IMR-90 (cell line): ENCODE results near the gene XAGE3. TPM values are rescaled to one million over a fixed set of nuclear protein-coding genes. Genes with fewer than 3 reads are reported as not detected.

ENCODE experiments used
- ATAC-seq: fragments of 200-7000 bp; cut with Tn5 transposase; 2 replicates; pipeline ENCODE4 v1.9.1; 2020; ENCODE audit warnings: low read depth, mild to moderate bottlenecking, moderate library complexity
- BruUV-seq: library from RNA; stranded (reverse); fragments of 400-500 nt; replicated peaks from 2 replicates; lab custom pipeline; 2021; lab: Mats Ljungman, UMichigan
- CTCF ChIA-PET: fragments of 300-600 bp; formaldehyde crosslinking; extraction: SDS; loops from one replicate; lab custom pipeline; 2021; ENCODE audit warnings: antibody characterized with exemption; lab: Yijun Ruan, JAX
- POLR2A ChIA-PET: fragments of 300-600 bp; sonication (Branson Sonifier 250); formaldehyde crosslinking; loops from one replicate; lab custom pipeline; 2022; ENCODE audit warnings: antibody characterized with exemption; ENCODE audit not compliant: unreplicated experiment; lab: Charles Lee
- DNase-seq: peaks from one replicate; pipeline ENCODE4 v3.0.0; 2013
- H2AFZ ChIP-seq: replicated peaks from 2 replicates; pipeline ENCODE3; 2013; ENCODE audit warnings: low read length, mild to moderate bottlenecking; ENCODE audit not compliant: poor library complexity
- H2AK5ac ChIP-seq: 2 replicates; pipeline ENCODE4 v1.6.1; 2013; ENCODE audit warnings: low read depth, low read length, inconsistent platforms
- H2AK9ac ChIP-seq: replicated peaks from 2 replicates; pipeline ENCODE3; 2013; ENCODE audit warnings: mild to moderate bottlenecking, low read depth, low read length, moderate library complexity; ENCODE audit not compliant: poor library complexity
- H2BK120ac ChIP-seq: 2 replicates; pipeline ENCODE4 v1.6.1; 2013; ENCODE audit warnings: low read depth, low read length, inconsistent platforms
- H2BK15ac ChIP-seq: 3 replicates; pipeline ENCODE4 v1.6.1; 2013; ENCODE audit warnings: low read depth, low read length, inconsistent platforms
- H2BK20ac ChIP-seq: 2 replicates; pipeline ENCODE4 v1.6.1; 2013; ENCODE audit warnings: low read depth, mild to moderate bottlenecking, inconsistent platforms, low read length, moderate library complexity
- H2BK5ac ChIP-seq: 2 replicates; pipeline ENCODE4 v1.6.1; 2013; ENCODE audit warnings: mild to moderate bottlenecking, low read depth, low read length, inconsistent platforms; ENCODE audit not compliant: poor library complexity, severe bottlenecking
- H3K14ac ChIP-seq: replicated peaks from 2 replicates; pipeline ENCODE4 v1.6.1; 2013; ENCODE audit warnings: low read depth, low read length, inconsistent platforms
- H3K18ac ChIP-seq: 2 replicates; pipeline ENCODE4 v1.6.1; 2013; ENCODE audit warnings: low read depth, low read length, control low read depth
- H3K23ac ChIP-seq: 2 replicates; pipeline ENCODE4 v1.6.1; 2013; ENCODE audit warnings: low read depth, low read length, inconsistent platforms
- H3K27ac ChIP-seq: 2 replicates; pipeline ENCODE4 v1.5.1; 2013; ENCODE audit warnings: mild to moderate bottlenecking, control low read depth, low read length; ENCODE audit not compliant: insufficient read depth
- H3K27me3 ChIP-seq: 2 replicates; pipeline ENCODE4 v1.6.1; 2013; ENCODE audit warnings: low read length; ENCODE audit not compliant: control insufficient read depth, insufficient read depth
- H3K36me3 ChIP-seq: 2 replicates; pipeline ENCODE4 v1.6.1; 2013; ENCODE audit warnings: low read length, mixed read lengths; ENCODE audit not compliant: control insufficient read depth, insufficient read depth
- H3K4ac ChIP-seq: 2 replicates; pipeline ENCODE4 v1.6.1; 2013; ENCODE audit warnings: low read depth, low read length, inconsistent platforms
- H3K4me1 ChIP-seq: 2 replicates; pipeline ENCODE4 v1.6.1; 2013; ENCODE audit warnings: low read length, mixed read lengths; ENCODE audit not compliant: control insufficient read depth, insufficient read depth
- H3K4me2 ChIP-seq: 2 replicates; pipeline ENCODE4 v1.6.1; 2013; ENCODE audit warnings: low read depth, mild to moderate bottlenecking, control low read depth, low read length, moderate library complexity
- H3K4me3 ChIP-seq: 2 replicates; pipeline ENCODE4 v1.5.1; 2013; ENCODE audit warnings: low read depth, mild to moderate bottlenecking, control low read depth, low read length, moderate library complexity; ENCODE audit not compliant: insufficient read depth
- H3K56ac ChIP-seq: 2 replicates; pipeline ENCODE4 v1.6.1; 2013; ENCODE audit warnings: low read length, inconsistent platforms; ENCODE audit not compliant: insufficient read depth; ENCODE audit errors: extremely low read depth
- H3K79me1 ChIP-seq, 2 experiments: 2 replicates each; pipeline ENCODE4 v1.6.1; 2013; ENCODE audit warnings: low read length in 2 of 2, inconsistent platforms in 1 of 2, low read depth in 1 of 2
- H3K9ac ChIP-seq: 2 replicates; pipeline ENCODE4 v1.6.1; 2013; ENCODE audit warnings: low read depth, low read length, control low read depth
- H3K9me1 ChIP-seq: 2 replicates; pipeline ENCODE4 v1.6.1; 2013; ENCODE audit warnings: low read length, inconsistent platforms; ENCODE audit not compliant: insufficient read depth
- H3K9me3 ChIP-seq: 2 replicates; pipeline ENCODE4 v1.6.1; 2013; ENCODE audit warnings: low read length; ENCODE audit not compliant: control insufficient read depth, insufficient read depth
- H4K20me1 ChIP-seq: 2 replicates; pipeline ENCODE4 v1.6.1; 2013; ENCODE audit warnings: low read length, inconsistent platforms; ENCODE audit not compliant: insufficient read depth
- H4K5ac ChIP-seq: 2 replicates; pipeline ENCODE4 v1.6.1; 2013; ENCODE audit warnings: mild to moderate bottlenecking, low read depth, low read length, control low read depth
- H4K8ac ChIP-seq, 2 experiments: 2 replicates each; pipeline ENCODE4 v1.6.1; 2013; ENCODE audit warnings: low read depth in 2 of 2, low read length in 2 of 2, control low read depth in 1 of 2, inconsistent platforms in 1 of 2
- H4K91ac ChIP-seq: 2 replicates; pipeline ENCODE4 v1.6.1; 2013; ENCODE audit warnings: low read depth, low read length, inconsistent platforms; ENCODE audit not compliant: insufficient read depth
- CTCF ChIP-seq: conservative IDR thresholded peaks from 2 replicates; pipeline ENCODE4 v1.5.1; 2012; ENCODE audit warnings: mild to moderate bottlenecking, low read depth, low read length, improper control_type of control experiment
- ELK1 ChIP-seq: fragments of 150-350 bp; IDR thresholded peaks from 2 replicates; pipeline ENCODE4 v1.6.1; 2016; ENCODE audit warnings: low read depth, mild to moderate bottlenecking, low read length, moderate library complexity, borderline replicate concordance
- FOS ChIP-seq: fragments of 150-350 bp; IDR thresholded peaks from 2 replicates; pipeline ENCODE4 v1.6.1; 2016; ENCODE audit warnings: low read depth, low read length
- MAFK ChIP-seq: IDR thresholded peaks from 2 replicates; pipeline ENCODE4 v1.6.1; 2012; ENCODE audit warnings: low read depth, low read length, improper control_type of control experiment
- POLR2A ChIP-seq: IDR thresholded peaks from 2 replicates; pipeline ENCODE4 v1.6.1; 2012; ENCODE audit warnings: mild to moderate bottlenecking, low read depth, low read length
- RAD21 ChIP-seq: IDR thresholded peaks from 2 replicates; pipeline ENCODE4 v1.6.1; 2012; ENCODE audit warnings: low read length, improper control_type of control experiment
- RFX5 ChIP-seq: IDR thresholded peaks from 2 replicates; pipeline ENCODE4 v1.8.0; 2012; ENCODE audit warnings: low read depth, mild to moderate bottlenecking, low read length, moderate library complexity
- SMC3 ChIP-seq: fragments of 150-350 bp; IDR thresholded peaks from 2 replicates; pipeline ENCODE4 v1.6.1; 2016; ENCODE audit warnings: low read depth, mild to moderate bottlenecking, antibody characterized with exemption, low read length, moderate library complexity
- WGBS, 2 experiments: methylation state at CpG; one replicate each; pipeline versions ENCODE4 v1.1.5 to v1.1.7; 2013; ENCODE audit warnings: missing lambda C conversion rate in 2 of 2; ENCODE audit not compliant: insufficient read length in 1 of 2; ENCODE audit errors: extremely low coverage in 2 of 2; 5-methylcytosine and 5-hydroxymethylcytosine counted together
- dilution Hi-C: fragments of 300-500 bp; cut with HindIII; formaldehyde crosslinking; loops from one replicate; pipeline ENCODE4 v1.14.3; 2018; ENCODE audit warnings: low sequenced_read_pairs; ENCODE audit not compliant: unreplicated experiment
- in situ Hi-C: fragments of 300-500 bp; cut with MboI; formaldehyde crosslinking; loops from 3 replicates; pipeline ENCODE4 v1.14.3; 2019; ENCODE audit warnings: low sequenced_read_pairs, inconsistent platforms, mixed read lengths
- intact Hi-C: fragments of 100-400 bp; cut with micrococcal nuclease; formaldehyde crosslinking; loops from 2 replicates; pipeline ENCODE4 v1.10.0; 2022
- polyA plus RNA-seq, 3 experiments: library from polyadenylated mRNA; depleted of rRNA; stranded (reverse); fragments of >200 nt; gene quantifications; 2 replicates each; pipeline ENCODE4 v1.2.3, GENCODE V29; 2012; ENCODE audit warnings: low replicate concordance in 1 of 3
- total RNA-seq: library from RNA; depleted of rRNA; stranded (reverse); fragments of >200 nt; gene quantifications from 2 replicates; pipeline ENCODE4 v1.2.3, GENCODE V29; 2012

XAGE3 gene
- total and polyA plus RNA-seq, 2 of the 4 experiments (the other 2 are of a cell fraction): not detected

- no peak overlapping the region for H3K18ac ChIP-seq
- no peak overlapping the region for H3K4me3 ChIP-seq
- no peak overlapping the region for H2BK15ac ChIP-seq
- no peak for DNase-seq
- H3K4me2 ChIP-seq: no peak overlapping the region
- no peaks in the 10 kb centered on the region for H3K4me1 ChIP-seq
- H4K8ac ChIP-seq: no peak overlapping the region
- H3K9me3 ChIP-seq: no peaks in the 10 kb centered on the region
- H2AK5ac ChIP-seq: no peak overlapping the region
- H3K14ac ChIP-seq: no peak overlapping the region
- H3K27me3 ChIP-seq: peaks cover 7% of the 10 kb centered on the region
- H3K79me1 ChIP-seq: no peaks in the 10 kb centered on the region
- TF ChIP-seq SMC3 (no peak), MAFK (no peak), POLR2A (no peak), ELK1 (no peak), FOS (no peak), RAD21 (no peak), CTCF (no peak), RFX5 (no peak)
- no TSS peak for BruUV-seq
- no peaks in the 10 kb centered on the region for H4K20me1 ChIP-seq
- H2BK20ac ChIP-seq: no peak overlapping the region
- ATAC-seq: no peak
- H4K91ac ChIP-seq: no peak overlapping the region
- no peak overlapping the region for H4K5ac ChIP-seq
- H3K9me1 ChIP-seq: no peaks in the 10 kb centered on the region
- no peak overlapping the region for H2AK9ac ChIP-seq
- ChIA-PET CTCF (no interaction called here), POLR2A (no interaction called here)
- dilution Hi-C loops: no loop called here
- H3K36me3 ChIP-seq: no peaks in the 10 kb centered on the region
- no peak overlapping the region for H3K56ac ChIP-seq
- 45% methylated on average over 2 of the region's 11 CpGs; no CpG with 5 or more reads in 1 of the 2 experiments for WGBS, 2 experiments
- intact Hi-C loops: no loop called here
- H2BK120ac ChIP-seq: no peak overlapping the region
- no peak overlapping the region for H3K27ac ChIP-seq
- H3K4ac ChIP-seq: no peak overlapping the region
- no peak overlapping the region for H3K23ac ChIP-seq
- in situ Hi-C loops: no loop called here
- no peak overlapping the region for H3K9ac ChIP-seq
- H2AFZ ChIP-seq: no peak overlapping the region
- no peak overlapping the region for H2BK5ac ChIP-seq
Observed at GRCh38 chrX:52821079-52821760, 46.7 kb downstream of the XAGE3 start.
